Kidney (tissue), 14 donors: ENCODE measurements around the gene GNB1L. TPM values are rescaled to one million over a fixed set of nuclear protein-coding genes. Genes with fewer than 3 reads are reported as not detected.
A peak's percentile ranks its signal among the peaks of the same experiment; 100 is the strongest.
"Not testable (repeated sequence)": the region's sequence is repeated elsewhere in the genome, so short reads cannot be mapped to it uniquely, and the experiment has no call there.

Experiments used
- DNase-seq, 5 donors: peaks; one replicate each; pipeline ENCODE4 v3.0.0-alpha.2; 2013 to 2020
- FAIRE-seq: peaks from 2 replicates; lab custom pipeline; 2012; peaks lifted over from hg19 to GRCh38; lab: Jason Lieb, UNC
- H3K27ac ChIP-seq, 2 donors: one replicate each; pipeline ENCODE4 v1.7.0; 2013; ENCODE audit warnings: low read depth in 2 of 2, low read length in 2 of 2, inconsistent platforms in 1 of 2
- H3K27me3 ChIP-seq: one replicate; pipeline ENCODE4 v1.7.1; 2013; ENCODE audit warnings: low read length, inconsistent platforms; ENCODE audit not compliant: control insufficient read depth, insufficient read depth
- H3K36me3 ChIP-seq, 3 donors: one replicate each; pipeline versions ENCODE4 v1.7.0 to v1.7.1; 2013; ENCODE audit warnings: low read length in 3 of 3, control low read depth in 1 of 3, inconsistent platforms in 1 of 3; ENCODE audit not compliant: insufficient read depth in 3 of 3, control insufficient read depth in 2 of 3
- H3K4me1 ChIP-seq, 3 donors: one replicate each; pipeline versions ENCODE4 v1.7.0 to v1.7.1; 2013; ENCODE audit warnings: low read length in 3 of 3, inconsistent platforms in 1 of 3, low read depth in 1 of 3; ENCODE audit not compliant: control insufficient read depth in 2 of 3, insufficient read depth in 2 of 3
- H3K4me3 ChIP-seq, 3 donors: one replicate each; pipeline versions ENCODE4 v1.7.0 to v1.8.1; 2013; ENCODE audit warnings: low read length in 3 of 3, control low read depth in 1 of 3, inconsistent platforms in 1 of 3
- H3K9ac ChIP-seq, 3 donors: one replicate each; pipeline versions ENCODE4 v1.7.0 to v1.7.1; 2013; ENCODE audit warnings: low read length in 3 of 3, control low read depth in 1 of 3, inconsistent platforms in 1 of 3
- H3K9me3 ChIP-seq, 3 donors: one replicate each; pipeline versions ENCODE4 v1.7.0 to v1.7.1; 2013; ENCODE audit warnings: low read length in 3 of 3, control low read depth in 1 of 3, inconsistent platforms in 1 of 3; ENCODE audit not compliant: control insufficient read depth in 2 of 3, insufficient read depth in 1 of 3
- intact Hi-C: fragments of 100-400 bp; cut with DNase I; formaldehyde crosslinking; loops from one replicate; pipeline ENCODE4 v1.11.1; 2022
- polyA plus RNA-seq: library from polyadenylated mRNA; stranded (reverse); fragments of 350-450 nt; fragmentation: Illumina TruSeq; extraction: RNeasy Lipid Tissue Mini Kit (QIAGEN cat#74804); gene quantifications from one replicate; pipeline ENCODE4 v1.2.3, GENCODE V29; 2014; ENCODE audit warnings: low read depth, low replicate concordance; ENCODE audit not compliant: insufficient read depth
- total RNA-seq: library from RNA; stranded (reverse); fragmentation: NEBNext Ultra II Directional; extraction: Animal tissue kit (Norgen Biotek cat#: 25700); gene quantifications from one replicate; pipeline ENCODE4 v1.2.1, GENCODE V29; 2021
- TF ChIP-seq, protein P1 (sequence below): IDR thresholded peaks from 3 replicates; pipeline ENCODE4 v1.5.1; 2012; ENCODE audit warnings: mild to moderate bottlenecking, moderate library complexity, borderline replicate concordance; ENCODE audit not compliant: insufficient read depth; ENCODE audit errors: extremely low read depth
- donor health status: control.
- donor health status: control.
- donor health status: control.
- donor health status: control.
- donor health status: control.
- donor health status: DM: yes; HTN: yes; CAD: no.
- donor health status: Normal renal cell carcinoma (clear cell type).

The GNB1L gene
- total and polyA plus RNA-seq, 2 donors from 2014 or later: 4.0 to 4.4 TPM

DNA sequence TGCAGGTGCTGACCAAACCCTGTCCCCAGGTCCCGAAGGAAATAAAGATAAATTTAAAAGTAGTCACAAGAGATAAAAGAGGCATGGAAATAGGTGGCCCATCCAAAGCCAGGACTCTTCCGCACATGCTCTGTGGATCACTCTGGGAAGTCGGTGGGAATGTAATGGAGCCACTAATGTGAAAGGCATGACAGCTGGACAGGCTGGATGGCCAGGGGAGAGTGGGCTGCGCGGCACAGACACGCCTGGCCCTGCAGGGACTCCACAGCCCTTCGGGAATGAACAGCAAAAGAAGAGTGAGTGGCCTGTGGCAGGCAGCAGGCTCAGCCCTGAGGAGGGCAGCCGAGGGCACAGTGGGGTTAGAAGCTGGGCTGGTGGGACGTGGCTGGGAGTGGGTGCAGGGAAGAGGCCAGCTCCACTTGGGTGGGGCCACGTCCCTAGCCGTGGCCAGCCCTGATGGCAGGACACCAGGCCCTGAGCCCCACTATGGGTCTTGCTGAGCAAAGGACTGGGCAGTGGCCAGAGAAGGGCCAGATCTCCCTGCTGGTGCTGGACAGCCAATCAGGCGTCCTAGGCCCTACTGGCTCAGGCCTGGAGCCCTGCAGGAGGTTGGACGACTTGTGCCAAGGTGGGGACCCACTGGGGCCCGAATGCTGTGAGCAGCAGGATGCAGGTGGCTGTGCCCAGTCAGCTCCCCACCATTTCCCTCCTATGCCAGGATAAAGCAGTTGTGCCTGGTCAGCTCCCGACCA lies 31.3 kb upstream of the GNB1L start:
- DNase-seq: peak in 1 of 5 donors; percentile 69
- H3K9me3 ChIP-seq: no peaks in the 10 kb centered on the region
- TF ChIP-seq, protein P1, sequence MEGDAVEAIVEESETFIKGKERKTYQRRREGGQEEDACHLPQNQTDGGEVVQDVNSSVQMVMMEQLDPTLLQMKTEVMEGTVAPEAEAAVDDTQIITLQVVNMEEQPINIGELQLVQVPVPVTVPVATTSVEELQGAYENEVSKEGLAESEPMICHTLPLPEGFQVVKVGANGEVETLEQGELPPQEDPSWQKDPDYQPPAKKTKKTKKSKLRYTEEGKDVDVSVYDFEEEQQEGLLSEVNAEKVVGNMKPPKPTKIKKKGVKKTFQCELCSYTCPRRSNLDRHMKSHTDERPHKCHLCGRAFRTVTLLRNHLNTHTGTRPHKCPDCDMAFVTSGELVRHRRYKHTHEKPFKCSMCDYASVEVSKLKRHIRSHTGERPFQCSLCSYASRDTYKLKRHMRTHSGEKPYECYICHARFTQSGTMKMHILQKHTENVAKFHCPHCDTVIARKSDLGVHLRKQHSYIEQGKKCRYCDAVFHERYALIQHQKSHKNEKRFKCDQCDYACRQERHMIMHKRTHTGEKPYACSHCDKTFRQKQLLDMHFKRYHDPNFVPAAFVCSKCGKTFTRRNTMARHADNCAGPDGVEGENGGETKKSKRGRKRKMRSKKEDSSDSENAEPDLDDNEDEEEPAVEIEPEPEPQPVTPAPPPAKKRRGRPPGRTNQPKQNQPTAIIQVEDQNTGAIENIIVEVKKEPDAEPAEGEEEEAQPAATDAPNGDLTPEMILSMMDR: no peak

DNA sequence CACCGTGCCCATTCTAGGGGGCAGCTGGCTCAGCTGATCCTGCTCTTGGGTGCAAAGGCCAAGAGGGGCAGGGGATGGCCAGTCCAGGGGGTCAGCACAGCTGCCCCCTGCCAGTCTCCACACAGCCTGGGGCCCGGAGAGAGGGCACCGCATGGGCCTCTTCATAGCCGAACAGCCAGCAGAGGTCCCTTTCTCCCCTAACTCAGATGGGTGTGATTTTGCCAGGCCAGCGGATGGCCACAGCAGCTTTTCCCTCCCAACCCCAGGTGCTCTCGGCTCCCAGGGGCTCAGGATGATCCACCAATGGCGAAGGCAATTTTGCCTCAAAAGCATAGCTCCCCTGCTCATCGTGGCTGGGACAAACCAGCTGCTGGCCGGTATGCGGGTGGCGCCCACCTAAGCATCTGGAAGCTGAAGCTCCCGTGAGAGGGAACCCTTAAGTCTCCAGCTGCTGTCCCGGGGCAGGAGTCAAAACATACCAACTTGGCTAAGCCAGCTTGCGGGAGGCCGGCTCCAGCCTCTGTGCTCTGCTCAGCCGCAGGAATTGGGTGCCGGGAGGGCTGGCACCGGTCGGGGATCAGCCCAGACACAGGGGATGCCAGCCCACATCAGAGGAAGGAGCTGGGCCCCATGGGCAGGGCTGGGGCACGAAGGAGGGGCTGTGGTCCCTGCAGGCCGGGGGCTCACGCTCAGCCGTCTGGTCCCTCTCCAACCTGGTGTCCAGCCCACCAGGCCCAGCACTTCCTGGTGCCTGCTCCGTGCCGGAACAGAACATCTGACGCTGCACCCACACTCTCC lies 30.5 kb upstream of the GNB1L start:
- no peaks in the 10 kb centered on the region for H3K9me3 ChIP-seq
- FAIRE-seq: no peak
- H3K4me3 ChIP-seq: no peak overlapping the region
- no peak overlapping the region for H3K27ac ChIP-seq
- TF ChIP-seq, protein P1: no peak
- no peaks in the 10 kb centered on the region for H3K27me3 ChIP-seq
- H3K36me3 ChIP-seq: no peaks in the 10 kb centered on the region
- intact Hi-C loops: no loop called here
- no peak overlapping the region for H3K9ac ChIP-seq
- peaks cover 0 to 8% (median 4%) of the 10 kb centered on the region in 3 donors for H3K4me1 ChIP-seq
- peak in 3 of 5 donors; percentile 6 to 54 (median 28) for DNase-seq

More for the DNA sequence above, 31.3 kb upstream of the GNB1L start:
- Histone ChIP-seq H3K36me3 (no peaks in the 10 kb centered on the region), H3K9ac (no peak overlapping the region), H3K4me1 (peaks cover 0 to 5% (median under 1%) of the 10 kb centered on the region in 3 donors), H3K4me3 (no peak overlapping the region), H3K27ac (no peak overlapping the region), H3K27me3 (no peaks in the 10 kb centered on the region)
- FAIRE-seq: no peak
- intact Hi-C loops: no loop called here

DNA sequence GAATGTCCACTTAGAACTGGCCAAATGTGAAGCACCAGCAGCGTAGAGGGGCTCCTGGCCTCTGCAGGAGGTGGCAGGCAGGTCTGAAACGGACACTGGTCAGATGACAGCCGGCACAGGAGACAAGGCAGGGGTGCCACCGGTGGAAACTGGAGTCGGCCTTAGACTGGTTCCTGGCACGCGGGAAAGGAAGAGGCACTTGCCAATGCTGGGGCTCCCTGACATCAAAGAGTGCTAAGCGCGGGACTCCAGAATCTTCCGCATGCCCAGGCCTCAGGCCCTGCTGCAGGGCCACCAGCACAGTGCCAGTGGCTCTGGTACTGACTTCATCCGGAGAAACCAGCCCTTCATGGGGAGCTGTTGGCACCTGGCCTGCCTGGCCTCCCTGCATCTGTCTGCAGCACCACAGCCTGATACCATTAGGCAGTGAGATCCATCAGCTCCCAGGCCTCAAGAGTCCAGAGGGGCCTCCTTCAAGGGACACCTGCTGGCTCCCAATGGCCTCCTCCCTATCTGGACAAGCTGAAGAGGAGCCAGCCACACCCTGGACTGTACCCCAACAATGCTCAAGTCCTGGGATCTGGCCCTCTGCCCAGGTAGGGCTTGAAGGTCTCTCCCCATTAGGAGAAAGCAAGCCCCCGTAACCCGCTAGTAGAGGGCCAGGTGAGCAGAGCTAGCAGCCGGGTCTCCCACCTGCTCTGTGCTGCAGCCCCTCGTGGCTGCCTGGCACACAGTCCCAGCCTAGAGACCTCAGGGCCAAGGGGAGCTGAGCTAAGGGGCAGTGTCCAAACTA lies 29.7 kb upstream of the GNB1L start:
- DNase-seq (peak in 2 of 5 donors; percentile 5 to 37), FAIRE-seq (no peak)
- TF ChIP-seq, protein P1: no peak
- no peak overlapping the region for H3K27ac ChIP-seq
- no peak overlapping the region for H3K4me3 ChIP-seq
- intact Hi-C loops: no loop called here
- H3K27me3 ChIP-seq: no peaks in the 10 kb centered on the region
- H3K9ac ChIP-seq: no peak overlapping the region
- H3K4me1 ChIP-seq: peaks cover 0 to 8% (median 4%) of the 10 kb centered on the region in 3 donors
- H3K9me3 ChIP-seq: no peaks in the 10 kb centered on the region
- H3K36me3 ChIP-seq: no peaks in the 10 kb centered on the region

DNA sequence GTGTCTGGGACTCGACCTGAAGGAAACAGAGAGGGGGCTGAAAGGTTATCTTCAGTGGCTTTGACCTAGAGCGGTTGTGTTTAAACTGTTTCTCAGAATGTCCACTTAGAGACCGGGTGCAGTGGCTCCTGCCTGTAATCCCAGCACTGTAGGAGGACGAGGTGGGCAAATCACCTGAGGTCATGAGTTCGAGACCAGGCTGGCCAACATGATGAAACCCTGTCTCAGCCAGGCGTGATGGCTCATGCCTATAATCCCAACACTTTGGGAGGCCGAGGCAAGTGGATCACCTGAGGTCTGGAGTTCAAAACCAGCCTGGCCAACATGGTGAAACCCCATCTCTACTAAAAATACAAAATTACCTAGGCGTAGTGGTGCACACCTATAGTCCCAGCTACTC lies 28.8 kb upstream of the GNB1L start:
- FAIRE-seq, intact Hi-C loops, H3K27me3 ChIP-seq, H3K9me3 ChIP-seq, H3K27ac ChIP-seq, H3K9ac ChIP-seq, H3K4me3 ChIP-seq, H3K36me3 ChIP-seq, H3K4me1 ChIP-seq: not testable (repeated sequence)
- DNase-seq: peak in 1 of 5 donors; percentile 18
